ENCODE results near the gene SNAP23.
"Not testable (repeated sequence)": the region's sequence is repeated elsewhere in the genome, so short reads cannot be mapped to it uniquely, and the experiment has no call there.

Gene SNAP23

GRCh38 chr15:42508263-42508690 is 12.8 kb downstream of the SNAP23 start:
- no peak for DNase-seq (ENCODE audit: insufficient read length, low spot score)
- FAIRE-seq = no peak
- TF ChIP-seq POLR2A (IDR thresholded peaks at IDR 0.05; ENCODE audit: low read depth, low read length) = no peak

- DNase-seq (ENCODE audit: insufficient read length, low spot score) (no peak), FAIRE-seq (peak; percentile 41)
- TF ChIP-seq POLR2A (IDR thresholded peaks at IDR 0.05; ENCODE audit: low read depth, low read length) = no peak
These were observed 15.0 kb downstream of the SNAP23 start for GRCh38 chr15:42510258-42511006.

- FAIRE-seq (peak; percentile 92), DNase-seq (ENCODE audit: insufficient read length, low spot score) (no peak)
- TF ChIP-seq POLR2A (IDR thresholded peaks at IDR 0.05; ENCODE audit: low read depth, low read length) = no peak
These were observed 15.6 kb downstream of the SNAP23 start for GRCh38 chr15:42511007-42511391.

- DNase-seq (ENCODE audit: insufficient read length, low spot score) = no peak
- TF ChIP-seq POLR2A (IDR thresholded peaks at IDR 0.05; ENCODE audit: low read depth, low read length) = no peak
- peak; percentile 67 for FAIRE-seq
These were observed 27.9 kb downstream of the SNAP23 start for GRCh38 chr15:42523331-42523730.

GRCh38 chr15:42528970-42529369 is 33.5 kb downstream of the SNAP23 start:
- DNase-seq (ENCODE audit: insufficient read length, low spot score) (no peak), FAIRE-seq (no peak)
- TF ChIP-seq POLR2A (IDR thresholded peaks at IDR 0.05; ENCODE audit: low read depth, low read length) = no peak

GRCh38 chr15:42533246-42533645 is 37.8 kb downstream of the SNAP23 start:
- DNase-seq (ENCODE audit: insufficient read length, low spot score) (no peak), FAIRE-seq (no peak)
- no peak for TF ChIP-seq POLR2A (IDR thresholded peaks at IDR 0.05; ENCODE audit: low read depth, low read length)

- TF ChIP-seq POLR2A (IDR thresholded peaks at IDR 0.05; ENCODE audit: low read depth, low read length) = no peak
- no peak for DNase-seq (ENCODE audit: insufficient read length, low spot score)
- no peak for FAIRE-seq
These were observed 49.6 kb downstream of the SNAP23 start for GRCh38 chr15:42544853-42545629.

GRCh38 chr15:42547918-42548248 is 52.4 kb downstream of the SNAP23 start:
- DNase-seq (ENCODE audit: insufficient read length, low spot score) (peak; percentile 9), FAIRE-seq (no peak)
- TF ChIP-seq POLR2A (IDR thresholded peaks at IDR 0.05; ENCODE audit: low read depth, low read length) = no peak

GRCh38 chr15:42548249-42549031 is 53.0 kb downstream of the SNAP23 start, which contains the start of the genes HAUS2 and LRRC57:
Gene HAUS2 (plus strand): TSS chr15:42548838. CDS start chr15:42548873, 35 bp downstream.
Gene LRRC57 (minus strand): TSS chr15:42548793. CDS start chr15:42548434, 359 bp downstream.
- DNase-seq (ENCODE audit: insufficient read length, low spot score) = peak; percentile 82
- peak; percentile 58 for FAIRE-seq
- TF ChIP-seq POLR2A (IDR thresholded peaks at IDR 0.05; ENCODE audit: low read depth, low read length) = peak; percentile 96

- FAIRE-seq (peak; percentile 23), DNase-seq (ENCODE audit: insufficient read length, low spot score) (peak; percentile 20)
- no peak for TF ChIP-seq POLR2A (IDR thresholded peaks at IDR 0.05; ENCODE audit: low read depth, low read length)
These were observed 53.6 kb downstream of the SNAP23 start for GRCh38 chr15:42549032-42549491.

- no peak for DNase-seq (ENCODE audit: insufficient read length, low spot score)
- FAIRE-seq = no peak
- no peak for TF ChIP-seq POLR2A (IDR thresholded peaks at IDR 0.05; ENCODE audit: low read depth, low read length)
These were observed 54.4 kb downstream of the SNAP23 start for GRCh38 chr15:42549741-42550392.

- no peak for TF ChIP-seq POLR2A (IDR thresholded peaks at IDR 0.05; ENCODE audit: low read depth, low read length)
- DNase-seq (ENCODE audit: insufficient read length, low spot score) (no peak), FAIRE-seq (no peak)
These were observed 58.1 kb downstream of the SNAP23 start for GRCh38 chr15:42553554-42553953.

- DNase-seq (ENCODE audit: insufficient read length, low spot score); FAIRE-seq: not testable (repeated sequence)
These were observed 61.2 kb downstream of the SNAP23 start for GRCh38 chr15:42556550-42557207.

Measured in H54 (cell line).